Mucosa of descending colon (tissue), 3 donors: ENCODE results near the gene CIDEA. TPM values are rescaled to one million over a fixed set of nuclear protein-coding genes. Genes with fewer than 3 reads are reported as not detected.

Experiments used
- ATAC-seq: fragments of 200-7000 bp; cut with Tn5 transposase; one replicate; pipeline ENCODE4 v1.9.1; 2020; ENCODE audit warnings: mild to moderate bottlenecking, moderate library complexity
- DNase-seq, 3 donors: peaks; one replicate each; pipeline ENCODE4 v3.0.0-alpha.2; 2020
- H3K36me3 ChIP-seq: fragments of 200-600 bp; one replicate; pipeline ENCODE4 v1.8.0; 2021; ENCODE audit warnings: low read depth, mild to moderate bottlenecking
- H3K4me1 ChIP-seq: fragments of 200-600 bp; one replicate; pipeline ENCODE4 v1.8.0; 2021; ENCODE audit warnings: low read depth, mild to moderate bottlenecking
- H3K4me3 ChIP-seq: fragments of 200-600 bp; one replicate; pipeline ENCODE4 v1.8.0; 2021; ENCODE audit warnings: mild to moderate bottlenecking
- H3K9me3 ChIP-seq: fragments of 200-600 bp; one replicate; pipeline ENCODE4 v1.8.0; 2021; ENCODE audit warnings: mild to moderate bottlenecking
- intact Hi-C, 2 donors: fragments of 100-400 bp; cut with DNase I in 1 of 2; cut with micrococcal nuclease in 1 of 2; formaldehyde crosslinking; loops; one replicate each; pipeline versions ENCODE4 v1.11.0 to v1.11.1; 2022; cut with DNase I, micrococcal nuclease
- total RNA-seq, 3 donors: library from RNA; stranded (reverse); fragmentation: NEBNext Ultra II Directional in 2 of 3; extraction: Animal tissue kit (Norgen Biotek cat#: 25700) in 2 of 3; gene quantifications; one replicate each; pipeline versions ENCODE4 v1.2.1 to v1.2.4, GENCODE V29; 2021 to 2023
- TF ChIP-seq, protein P1 (sequence below): fragments of 200-600 bp; IDR thresholded peaks from one replicate; pipeline ENCODE4 v1.8.0; 2022; ENCODE audit warnings: antibody characterized with exemption, mild to moderate bottlenecking
- donor health status: DM: no; HTN: no; CAD: no; lungs with moderate emphysema.
- donor health status: DM: no; HTN: no; CAD: no.
- donor health status: DM: no; HTN: yes; CAD: no.

CIDEA gene
- total RNA-seq, 3 donors from 2014 or later = 0.58 to 0.98 TPM; not detected in 1

DNA sequence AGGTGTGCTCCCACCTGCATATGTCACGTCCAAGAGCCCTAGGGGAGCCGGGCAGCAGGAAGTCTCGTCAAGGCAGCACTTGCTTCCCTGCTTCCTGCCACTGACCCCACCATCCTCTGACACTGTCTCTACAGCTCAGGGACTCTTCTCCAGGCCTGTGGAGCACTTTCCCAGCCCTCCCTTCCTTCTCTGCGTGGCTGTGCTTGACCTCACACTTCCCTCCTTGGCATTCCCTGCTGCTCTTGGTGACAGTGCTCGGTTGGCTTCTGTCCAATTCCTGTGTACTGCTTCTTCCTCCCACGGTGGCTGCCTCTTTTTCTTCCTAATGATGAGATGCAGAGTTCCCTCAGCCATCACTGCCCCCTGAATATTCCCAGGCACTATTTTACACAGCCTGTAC is 2.8 kb downstream of the CIDEA start:
- TF ChIP-seq, protein P1, sequence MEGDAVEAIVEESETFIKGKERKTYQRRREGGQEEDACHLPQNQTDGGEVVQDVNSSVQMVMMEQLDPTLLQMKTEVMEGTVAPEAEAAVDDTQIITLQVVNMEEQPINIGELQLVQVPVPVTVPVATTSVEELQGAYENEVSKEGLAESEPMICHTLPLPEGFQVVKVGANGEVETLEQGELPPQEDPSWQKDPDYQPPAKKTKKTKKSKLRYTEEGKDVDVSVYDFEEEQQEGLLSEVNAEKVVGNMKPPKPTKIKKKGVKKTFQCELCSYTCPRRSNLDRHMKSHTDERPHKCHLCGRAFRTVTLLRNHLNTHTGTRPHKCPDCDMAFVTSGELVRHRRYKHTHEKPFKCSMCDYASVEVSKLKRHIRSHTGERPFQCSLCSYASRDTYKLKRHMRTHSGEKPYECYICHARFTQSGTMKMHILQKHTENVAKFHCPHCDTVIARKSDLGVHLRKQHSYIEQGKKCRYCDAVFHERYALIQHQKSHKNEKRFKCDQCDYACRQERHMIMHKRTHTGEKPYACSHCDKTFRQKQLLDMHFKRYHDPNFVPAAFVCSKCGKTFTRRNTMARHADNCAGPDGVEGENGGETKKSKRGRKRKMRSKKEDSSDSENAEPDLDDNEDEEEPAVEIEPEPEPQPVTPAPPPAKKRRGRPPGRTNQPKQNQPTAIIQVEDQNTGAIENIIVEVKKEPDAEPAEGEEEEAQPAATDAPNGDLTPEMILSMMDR = no peak
- no peaks in the 10 kb centered on the region for H3K36me3 ChIP-seq
- intact Hi-C loops = no loop called here
- ATAC-seq (no peak), DNase-seq (no peak)
- no peaks in the 10 kb centered on the region for H3K9me3 ChIP-seq
- H3K4me1 ChIP-seq = peaks cover 2% of the 10 kb centered on the region
- H3K4me3 ChIP-seq = no peak overlapping the region

DNA sequence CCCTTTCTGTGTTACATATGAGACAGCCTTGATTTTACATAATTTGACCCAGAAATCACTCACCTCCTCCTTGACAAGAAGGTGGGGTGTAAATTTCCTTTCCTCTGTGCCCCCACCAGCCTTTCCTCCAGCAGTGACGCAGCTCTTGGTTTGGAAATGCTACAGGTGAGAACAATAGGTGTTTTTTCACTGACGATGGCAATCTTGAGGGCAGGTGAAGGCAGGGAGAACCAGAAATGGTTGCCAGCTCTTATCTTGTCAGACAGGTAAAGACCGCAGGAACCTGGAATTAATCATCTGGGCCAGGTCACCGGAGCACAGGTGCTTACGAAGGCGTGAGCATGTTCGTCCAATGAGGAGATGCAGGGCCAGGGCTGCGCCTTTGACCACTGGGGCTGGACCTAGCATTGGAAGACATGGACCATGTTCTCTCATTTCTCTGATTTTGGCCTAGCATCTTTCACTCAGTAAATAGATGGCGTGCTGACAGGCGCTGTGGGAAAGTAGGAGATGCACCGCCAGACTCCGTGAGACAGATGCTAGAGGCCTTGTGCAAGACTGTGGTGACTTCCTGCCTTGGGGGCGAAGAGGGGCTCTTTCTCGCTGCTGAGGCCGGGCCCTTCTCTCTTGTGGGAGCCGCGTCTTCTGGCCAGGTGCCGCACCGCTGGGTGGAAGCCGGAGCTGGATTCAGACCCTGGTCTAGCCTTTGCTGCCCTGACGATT is 4.0 kb downstream of the CIDEA start:
- no peak for DNase-seq
- Histone ChIP-seq H3K36me3 (no peaks in the 10 kb centered on the region), H3K4me3 (no peak overlapping the region), H3K4me1 (peaks cover 2% of the 10 kb centered on the region), H3K9me3 (no peaks in the 10 kb centered on the region)
- intact Hi-C loops = no loop called here
- no peak for ATAC-seq
- TF ChIP-seq, protein P1 = no peak

DNA sequence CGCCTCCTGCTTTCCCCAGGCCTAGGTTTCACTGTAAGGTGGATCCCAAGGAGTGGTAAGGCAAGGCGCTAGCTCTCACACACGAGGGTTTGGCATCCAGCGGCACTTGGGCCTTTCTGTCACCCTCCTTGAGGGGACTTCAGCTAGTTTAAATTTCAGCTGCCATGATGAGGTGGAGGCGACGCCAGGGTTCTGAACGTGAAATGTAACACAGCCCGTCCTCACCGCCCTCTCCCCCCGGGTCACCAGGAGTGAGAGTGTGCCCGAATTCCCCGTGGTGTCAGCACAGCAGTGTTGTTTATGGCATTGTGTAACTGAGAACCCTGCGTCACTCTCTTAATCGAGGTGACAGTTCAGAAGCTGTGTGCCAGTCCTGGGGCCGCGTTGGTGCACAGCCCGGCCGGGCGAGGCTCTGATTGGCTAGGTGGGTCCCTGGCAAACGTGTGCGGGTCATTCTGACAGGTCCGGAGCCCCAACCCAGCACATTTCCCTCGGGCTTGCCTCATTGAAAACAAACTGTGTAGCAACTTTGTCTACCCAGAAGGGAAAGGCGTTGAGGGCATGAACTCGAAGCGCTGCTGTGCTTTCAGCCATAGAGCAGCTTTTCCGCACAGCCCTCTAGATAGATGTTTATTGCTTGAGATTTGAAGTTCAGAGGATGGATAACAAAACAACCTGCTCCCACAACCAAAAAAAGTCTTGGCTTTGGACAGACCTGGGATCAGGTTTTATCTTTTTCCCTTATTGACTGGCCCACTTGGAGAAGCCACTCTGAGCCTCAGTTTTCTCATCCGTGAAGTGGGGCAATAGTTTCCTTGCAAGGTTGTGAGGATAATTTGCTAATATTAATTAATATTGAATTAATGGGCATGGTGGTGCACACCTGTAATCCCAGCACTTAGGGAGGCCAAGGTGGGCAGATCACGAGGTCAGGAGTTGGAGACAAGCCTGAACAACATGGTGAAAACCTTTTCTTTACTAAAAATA is 4.9 kb downstream of the CIDEA start:
- intact Hi-C loops = no loop called here
- Histone ChIP-seq H3K4me3 (no peak overlapping the region), H3K4me1 (no peaks in the 10 kb centered on the region), H3K36me3 (no peaks in the 10 kb centered on the region), H3K9me3 (no peaks in the 10 kb centered on the region)
- TF ChIP-seq, protein P1 = no peak
- DNase-seq (no peak), ATAC-seq (no peak)

DNA sequence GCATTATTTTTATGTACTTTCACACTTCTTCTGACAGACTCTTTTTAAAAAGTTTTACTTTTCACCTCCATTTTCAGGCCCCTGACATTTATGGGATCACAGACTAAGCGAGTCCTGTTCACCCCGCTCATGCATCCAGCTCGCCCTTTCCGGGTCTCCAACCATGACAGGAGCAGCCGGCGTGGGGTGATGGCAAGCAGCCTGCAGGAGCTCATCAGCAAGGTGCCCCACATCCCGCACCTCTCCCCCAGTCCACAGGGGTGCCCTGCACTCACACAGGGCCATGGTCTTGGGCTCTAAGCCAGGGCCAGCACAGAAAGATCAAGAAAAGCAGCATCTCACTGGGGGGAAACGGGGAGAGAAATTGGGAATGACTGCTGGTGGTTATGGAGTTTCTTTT is 8.6 kb downstream of the CIDEA start:
- ATAC-seq (no peak), DNase-seq (no peak)
- H3K36me3 ChIP-seq = no peaks in the 10 kb centered on the region
- intact Hi-C loops = no loop called here
- TF ChIP-seq, protein P1 = no peak
- H3K9me3 ChIP-seq = no peaks in the 10 kb centered on the region
- H3K4me1 ChIP-seq = no peaks in the 10 kb centered on the region
- no peak overlapping the region for H3K4me3 ChIP-seq

DNA sequence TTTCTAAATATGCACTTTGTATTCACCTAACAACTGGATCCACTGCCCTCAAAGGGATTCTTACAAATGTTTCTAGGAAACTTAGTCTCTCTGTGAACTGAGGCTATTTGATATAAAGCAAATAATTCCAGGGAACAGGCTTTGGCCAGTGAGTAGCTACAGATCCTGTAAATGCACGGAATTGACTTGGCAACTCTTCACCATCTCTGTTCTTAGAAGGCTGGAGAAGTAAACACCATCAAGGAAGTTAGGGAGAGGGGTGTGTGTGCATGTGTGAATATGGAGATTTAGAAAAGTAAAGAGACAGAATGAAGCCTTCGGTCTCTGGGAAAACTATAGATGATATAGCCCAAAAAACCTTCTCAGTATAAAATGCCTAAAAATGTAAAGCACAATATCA is 10.7 kb downstream of the CIDEA start:
- no peak overlapping the region for H3K4me3 ChIP-seq

More for the DNA sequence above, 10.7 kb downstream of the CIDEA start:
- TF ChIP-seq, protein P1 = no peak
- Histone ChIP-seq H3K36me3 (no peaks in the 10 kb centered on the region), H3K4me1 (no peaks in the 10 kb centered on the region), H3K9me3 (no peaks in the 10 kb centered on the region)
- intact Hi-C loops = no loop called here
- DNase-seq = no peak
- no peak for ATAC-seq
